Measurements from ENCODE around the gene RPP30.

The RPP30 gene

GRCh38 chr10:90921906-90922305 lies 50.1 kb downstream of the RPP30 start:
- H3K79me2 ChIP-seq (ENCODE audit: low read length): no peaks in the 10 kb centered on the region
- H3F3A ChIP-seq (ENCODE audit: insufficient read depth, low read length): no peaks in the 10 kb centered on the region
- no peak for DNase-seq
- no peaks in the 10 kb centered on the region for H3K27me3 ChIP-seq (replicated peaks; ENCODE audit: insufficient read depth, low read length)
- no peaks in the 10 kb centered on the region for H4K20me1 ChIP-seq (ENCODE audit: insufficient read depth, low read length)
- H3K9me3 ChIP-seq (replicated peaks; ENCODE audit: insufficient read depth, low read length): no peaks in the 10 kb centered on the region
- no peaks in the 10 kb centered on the region for H3K4me1 ChIP-seq (ENCODE audit: low read length)
- H2AFZ ChIP-seq (ENCODE audit: low read length): no peak overlapping the region
- no peak overlapping the region for H3K4me2 ChIP-seq (ENCODE audit: low read depth, low read length)
- no peaks in the 10 kb centered on the region for H3K9me2 ChIP-seq (replicated peaks; ENCODE audit: insufficient read depth, low read length)
- no peak overlapping the region for H3K4me3 ChIP-seq (ENCODE audit: low read length)
- no peak overlapping the region for H3K27ac ChIP-seq (ENCODE audit: low read length)
- no peak overlapping the region for H3K9ac ChIP-seq (ENCODE audit: low read length)
- TF ChIP-seq EZH2 (optimal IDR thresholded peaks at IDR 0.05; ENCODE audit: low read depth, low read length) (no peak), EZH2phosphoT487 (IDR thresholded peaks at IDR 0.05; ENCODE audit: low read length) (no peak), CTCF (IDR thresholded peaks at IDR 0.05; ENCODE audit: low read length) (no peak)
- no peaks in the 10 kb centered on the region for H3K36me3 ChIP-seq (replicated peaks; ENCODE audit: insufficient read depth, low read length)

- Histone ChIP-seq H3K27me3 (replicated peaks; ENCODE audit: insufficient read depth, low read length) (no peaks in the 10 kb centered on the region), H3K9ac (ENCODE audit: low read length) (no peak overlapping the region), H3K36me3 (replicated peaks; ENCODE audit: insufficient read depth, low read length) (no peaks in the 10 kb centered on the region)
These were observed 51.4 kb downstream of the RPP30 start for GRCh38 chr10:90923111-90923731.

GRCh38 chr10:90924552-90924951 lies 52.8 kb downstream of the RPP30 start:
- Histone ChIP-seq H3K4me2 (ENCODE audit: low read depth, low read length) (no peak overlapping the region), H2AFZ (ENCODE audit: low read length) (no peak overlapping the region), H3K9me3 (replicated peaks; ENCODE audit: insufficient read depth, low read length) (no peaks in the 10 kb centered on the region), H4K20me1 (ENCODE audit: insufficient read depth, low read length) (no peaks in the 10 kb centered on the region), H3K79me2 (ENCODE audit: low read length) (no peaks in the 10 kb centered on the region), H3K27me3 (replicated peaks; ENCODE audit: insufficient read depth, low read length) (no peaks in the 10 kb centered on the region), H3K9me2 (replicated peaks; ENCODE audit: insufficient read depth, low read length) (no peaks in the 10 kb centered on the region), H3F3A (ENCODE audit: insufficient read depth, low read length) (no peaks in the 10 kb centered on the region), H3K9ac (ENCODE audit: low read length) (no peak overlapping the region), H3K4me1 (ENCODE audit: low read length) (no peaks in the 10 kb centered on the region), H3K36me3 (replicated peaks; ENCODE audit: insufficient read depth, low read length) (no peaks in the 10 kb centered on the region), H3K27ac (ENCODE audit: low read length) (no peak overlapping the region), H3K4me3 (ENCODE audit: low read length) (no peak overlapping the region)
- DNase-seq: no peak
- TF ChIP-seq EZH2 (optimal IDR thresholded peaks at IDR 0.05; ENCODE audit: low read depth, low read length) (no peak), EZH2phosphoT487 (IDR thresholded peaks at IDR 0.05; ENCODE audit: low read length) (no peak), CTCF (IDR thresholded peaks at IDR 0.05; ENCODE audit: low read length) (no peak)

More at GRCh38 chr10:90923111-90923731, 51.4 kb downstream of the RPP30 start:
- Histone ChIP-seq H3K9me3 (replicated peaks; ENCODE audit: insufficient read depth, low read length) (no peaks in the 10 kb centered on the region), H3K4me3 (ENCODE audit: low read length) (no peak overlapping the region), H3K9me2 (replicated peaks; ENCODE audit: insufficient read depth, low read length) (no peaks in the 10 kb centered on the region), H4K20me1 (ENCODE audit: insufficient read depth, low read length) (no peaks in the 10 kb centered on the region), H3K4me2 (ENCODE audit: low read depth, low read length) (no peak overlapping the region), H3K27ac (ENCODE audit: low read length) (no peak overlapping the region), H3K4me1 (ENCODE audit: low read length) (no peaks in the 10 kb centered on the region), H3K79me2 (ENCODE audit: low read length) (no peaks in the 10 kb centered on the region), H3F3A (ENCODE audit: insufficient read depth, low read length) (no peaks in the 10 kb centered on the region), H2AFZ (ENCODE audit: low read length) (no peak overlapping the region)
- TF ChIP-seq EZH2 (optimal IDR thresholded peaks at IDR 0.05; ENCODE audit: low read depth, low read length): no peak
- no peak for TF ChIP-seq EZH2phosphoT487 (IDR thresholded peaks at IDR 0.05; ENCODE audit: low read length)
- TF ChIP-seq CTCF (IDR thresholded peaks at IDR 0.05; ENCODE audit: low read length): no peak
- DNase-seq: no peak
